Activated T-helper 1 cell treated with anti-CD3 and anti-CD28 coated beads, Interleukin-2, amount 50 U/mL, for 16 hours (primary cell): ENCODE measurements around the gene PEX6.
"Not testable (repeated sequence)": the region's sequence is repeated elsewhere in the genome, so short reads cannot be mapped to it uniquely, and the experiment has no call there.

Experiments used
- DNase-seq, 2 donors: peaks; one replicate each; pipeline ENCODE4 v3.0.0-alpha.2; 2020; ENCODE audit warnings: low read depth in 1 of 2, low spot score in 1 of 2

The PEX6 gene

DNA sequence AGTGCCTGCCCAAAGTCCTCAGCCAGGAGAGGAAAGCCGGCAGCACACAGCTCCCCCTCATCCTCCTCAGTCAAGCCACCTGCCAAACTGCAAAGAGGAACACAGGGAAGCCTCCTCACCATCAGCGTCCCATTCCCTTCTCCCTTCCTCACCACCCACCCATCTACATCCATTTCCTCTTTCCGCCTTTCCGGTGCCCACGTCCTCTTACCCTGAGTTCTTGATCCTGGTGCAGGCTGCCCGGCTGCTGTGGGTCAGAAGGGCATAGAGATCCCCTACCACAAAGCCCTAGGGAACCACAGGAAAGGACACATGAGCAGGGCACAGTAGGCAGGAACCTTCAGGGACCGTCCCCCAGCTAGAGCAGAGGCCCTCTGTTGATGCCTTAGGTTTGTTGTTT lies 12.4 kb downstream of the PEX6 start:
- DNase-seq, result no peak

DNA sequence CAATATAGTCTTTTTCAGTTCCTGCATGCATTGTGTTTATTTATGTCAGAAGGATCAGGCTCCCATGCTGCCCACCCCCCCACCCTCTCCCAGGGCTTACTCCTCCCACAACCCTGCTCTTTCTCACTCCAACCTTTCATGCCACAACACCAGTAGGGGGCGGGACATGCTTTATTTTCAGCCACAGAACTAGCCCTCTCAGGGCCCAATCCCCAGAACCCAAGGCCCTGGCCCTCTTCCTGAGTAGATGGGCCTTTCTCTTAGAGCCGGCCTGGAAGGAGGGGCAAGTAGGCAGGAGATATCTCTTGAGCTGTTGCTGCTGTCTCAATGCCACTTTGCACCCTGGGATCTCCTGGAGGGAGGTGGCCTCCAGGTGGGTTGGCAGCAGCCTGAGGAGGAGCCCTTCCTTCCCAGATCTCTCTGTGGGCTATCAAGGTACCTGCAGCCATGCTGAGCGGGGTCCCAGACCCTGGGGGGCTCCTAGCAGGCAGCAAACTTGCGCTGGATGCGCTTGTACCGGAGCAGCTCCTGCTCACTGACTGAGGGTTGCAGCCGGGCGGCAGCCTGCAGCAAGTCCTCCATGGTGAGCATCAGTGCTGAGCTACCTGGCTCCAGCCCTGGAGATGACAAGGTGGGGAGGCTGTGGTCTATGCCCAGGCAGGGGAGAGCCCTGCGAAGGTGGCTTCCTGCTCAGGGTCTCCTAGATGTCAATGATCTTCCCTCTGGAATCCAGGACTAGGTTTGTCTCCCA lies 15.0 kb downstream of the PEX6 start:
- DNase-seq, result no peak

DNA sequence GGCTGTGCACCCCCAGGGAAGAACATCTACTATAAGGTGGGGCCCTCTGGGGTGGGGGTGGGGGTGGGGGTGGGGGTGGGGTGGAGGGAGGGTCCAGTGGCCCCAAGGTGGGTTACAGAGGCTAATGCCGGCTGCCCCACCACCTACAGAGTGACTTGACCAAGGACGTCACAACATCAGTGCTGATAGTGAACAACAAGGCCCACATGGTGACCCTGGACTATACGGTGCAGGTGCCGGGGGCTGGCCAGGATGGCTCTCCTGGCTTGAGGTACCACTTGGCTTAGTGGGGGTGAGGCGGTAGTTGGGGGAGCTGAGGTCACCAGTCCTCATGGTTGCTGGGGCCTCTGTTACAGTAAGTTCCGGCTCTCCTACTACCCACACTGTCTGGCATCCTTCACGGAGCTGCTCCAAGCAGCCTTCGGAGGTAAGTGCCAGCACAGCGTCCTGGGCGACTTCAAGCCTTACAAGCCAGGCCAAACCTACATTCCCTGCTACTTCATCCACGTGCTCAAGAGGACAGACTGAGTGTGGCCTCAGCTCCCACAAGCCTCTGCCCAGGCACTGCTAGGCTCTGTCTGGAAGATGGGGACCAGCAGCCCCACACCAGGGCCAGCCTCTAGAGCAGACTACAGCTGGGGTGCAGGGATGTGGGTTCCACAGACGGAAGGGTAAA lies 15.7 kb downstream of the PEX6 start:
- DNase-seq, result no peak

DNA sequence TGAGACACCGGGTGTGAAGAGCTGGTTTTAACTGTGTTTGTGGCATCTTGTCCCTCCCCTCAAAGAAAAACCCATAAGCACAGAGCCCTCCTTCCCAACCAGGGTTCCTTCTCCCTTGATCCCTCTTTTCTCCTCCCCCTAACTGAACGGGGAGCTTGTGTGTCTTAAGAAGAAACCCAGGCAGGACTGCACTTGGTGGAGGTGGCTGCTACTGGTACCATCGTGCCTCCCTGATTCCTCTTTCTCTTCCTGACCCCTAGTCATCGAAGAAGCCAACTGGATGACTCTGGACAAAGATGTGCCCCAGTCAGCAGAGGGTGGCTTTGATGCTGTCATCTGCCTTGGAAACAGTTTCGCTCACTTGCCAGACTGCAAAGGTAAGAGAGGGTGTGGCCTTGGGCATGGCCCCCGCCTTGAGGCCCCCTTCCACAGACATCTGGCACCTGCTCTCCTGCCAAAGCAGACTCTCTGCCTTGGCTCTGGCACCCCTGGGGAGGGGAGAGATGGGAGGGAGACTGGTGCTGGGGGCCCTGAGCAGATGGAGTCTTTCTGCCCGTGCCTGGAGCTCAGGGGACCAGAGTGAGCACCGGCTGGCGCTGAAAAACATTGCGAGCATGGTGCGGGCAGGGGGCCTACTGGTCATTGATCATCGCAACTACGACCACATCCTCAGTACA lies 16.3 kb downstream of the PEX6 start:
- DNase-seq, result no peak

DNA sequence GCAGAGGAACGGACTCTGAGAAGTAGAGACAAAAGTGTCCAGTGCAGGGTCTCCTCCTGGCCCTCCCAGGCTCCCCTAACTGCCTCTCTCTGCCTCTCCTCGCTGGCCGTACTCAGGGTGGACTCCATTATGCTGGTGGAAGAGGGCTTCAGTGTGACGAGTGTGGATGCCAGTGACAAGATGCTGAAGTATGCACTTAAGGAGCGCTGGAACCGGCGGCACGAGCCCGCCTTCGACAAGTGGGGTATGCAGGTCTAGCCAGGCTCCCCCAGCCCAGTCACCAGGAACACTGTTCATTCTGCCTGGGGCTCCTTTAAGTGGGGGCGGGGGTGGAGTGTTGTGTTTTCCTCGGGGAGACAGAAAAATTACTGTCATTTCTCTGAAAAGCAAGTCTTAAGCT lies 16.9 kb downstream of the PEX6 start:
- no peak for DNase-seq

DNA sequence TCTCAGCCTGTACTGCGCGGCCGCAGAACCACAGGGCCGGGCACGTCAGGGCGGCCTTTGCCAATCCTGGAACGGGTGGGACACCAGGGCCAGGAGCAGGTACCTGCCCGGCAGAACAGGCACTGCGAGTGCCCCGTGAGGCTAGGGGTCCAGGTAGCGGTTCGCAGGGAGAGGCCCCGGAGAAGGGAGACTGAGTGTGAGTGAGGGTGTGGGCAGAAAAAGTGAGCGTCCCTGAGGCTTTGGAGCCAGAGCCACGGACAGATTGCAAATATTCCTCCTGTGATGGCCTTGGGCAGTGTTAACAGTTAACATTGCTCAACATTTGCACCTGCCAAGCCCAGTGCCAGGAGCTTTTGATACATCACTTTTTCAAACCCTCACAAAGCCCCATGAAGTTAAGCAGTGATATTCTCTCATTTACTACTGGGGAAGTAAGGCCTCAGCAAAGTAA lies 17.9 kb downstream of the PEX6 start:
- DNase-seq, result no peak

DNA sequence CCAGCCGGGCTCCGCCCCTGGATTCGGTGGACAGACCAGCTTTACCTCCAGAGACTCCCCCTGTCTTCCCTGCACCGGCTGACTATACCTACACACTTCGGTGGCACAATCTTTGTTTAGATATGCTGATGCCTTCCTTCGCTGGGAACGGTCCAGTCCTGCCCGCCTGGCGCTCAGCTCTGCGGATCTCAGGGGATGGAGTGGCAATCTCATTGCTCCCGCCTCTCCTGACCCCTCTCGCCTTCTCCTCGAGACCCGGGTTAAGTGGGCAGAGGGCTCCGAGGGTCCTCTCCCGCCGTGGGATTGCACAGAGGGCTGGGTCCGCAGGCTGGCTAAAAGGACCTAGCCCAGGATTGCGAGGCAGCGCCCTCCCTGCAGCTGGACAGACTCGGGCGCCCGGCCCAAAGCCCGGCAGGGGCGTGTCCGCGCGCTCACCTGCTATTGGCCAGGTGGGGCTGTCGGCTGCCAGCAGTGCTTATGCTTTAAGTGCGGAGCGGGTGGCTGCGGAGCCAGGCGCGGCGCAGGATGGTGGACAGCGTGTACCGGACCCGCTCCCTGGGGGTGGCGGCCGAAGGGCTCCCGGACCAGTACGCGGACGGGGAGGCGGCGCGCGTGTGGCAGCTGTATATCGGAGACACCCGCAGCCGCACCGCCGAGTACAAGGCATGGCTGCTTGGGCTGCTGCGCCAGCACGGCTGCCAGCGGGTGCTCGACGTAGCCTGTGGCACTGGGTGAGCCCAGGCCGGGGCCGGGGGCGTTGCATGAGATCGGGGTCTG lies 18.6 kb downstream of the PEX6 start, which contains the start of gene GNMT:
GNMT (plus strand) TSS at position 512 of the 777 bp plus-strand sequence; CDS start at position 526, 14 bp downstream.
- peak in 1 of 2 donors; percentile 29 for DNase-seq

DNA sequence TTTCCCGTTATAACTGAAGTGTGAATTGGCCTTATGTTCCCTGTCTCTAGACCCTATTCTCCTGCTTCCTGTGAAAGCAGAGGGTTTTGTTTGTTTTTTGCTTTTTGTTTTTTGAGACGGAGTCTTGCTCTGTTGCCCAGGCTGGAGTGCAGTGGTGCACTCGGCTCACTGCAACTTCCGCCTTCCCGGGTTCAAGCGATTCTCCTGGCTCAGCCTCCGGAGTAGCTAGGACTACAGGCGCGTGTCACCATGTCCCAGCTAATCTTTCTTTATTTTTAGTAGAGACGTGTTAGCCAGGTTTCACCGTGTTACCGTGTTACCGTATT lies 19.1 kb downstream of the PEX6 start:
- no peak for DNase-seq

DNA sequence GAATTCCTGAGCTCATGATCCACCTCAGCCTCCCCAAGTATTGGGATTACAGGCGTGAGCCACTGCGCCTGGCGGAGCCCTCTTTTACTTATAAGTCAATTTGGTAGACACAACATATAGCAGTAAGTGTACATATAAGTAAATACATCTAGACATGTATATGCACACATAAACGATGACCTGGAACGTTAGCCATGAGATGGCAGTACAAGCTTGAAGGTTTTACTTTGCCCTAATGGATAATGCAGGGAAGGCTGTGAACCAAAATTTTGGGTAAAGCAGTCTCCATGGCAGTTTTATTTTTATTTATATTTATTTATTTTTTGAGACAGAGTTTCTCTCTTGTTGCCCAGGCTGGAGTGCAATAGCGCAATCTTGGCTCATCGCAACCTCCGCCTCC lies 20.9 kb downstream of the PEX6 start:
- no peak for DNase-seq

DNA sequence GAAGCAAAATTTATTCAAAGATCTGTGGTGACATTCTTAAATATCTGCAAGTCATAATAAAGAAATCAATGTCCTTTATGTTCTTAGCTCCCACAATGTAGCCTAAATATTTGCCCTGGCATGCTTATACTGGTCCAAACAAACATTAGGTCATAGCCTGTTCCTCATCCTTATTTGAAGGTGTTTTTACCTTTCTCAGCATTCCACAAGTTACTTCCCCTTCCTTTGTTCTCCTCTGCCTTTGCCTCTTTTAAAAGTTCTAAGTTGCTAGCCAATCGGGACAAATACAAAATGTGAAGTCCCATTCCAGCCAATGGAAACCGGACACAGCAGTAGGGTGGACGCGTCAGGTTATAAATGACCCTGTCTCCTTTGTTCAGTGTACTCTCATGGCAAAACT lies 24.6 kb downstream of the PEX6 start:
- not testable (repeated sequence) for DNase-seq

DNA sequence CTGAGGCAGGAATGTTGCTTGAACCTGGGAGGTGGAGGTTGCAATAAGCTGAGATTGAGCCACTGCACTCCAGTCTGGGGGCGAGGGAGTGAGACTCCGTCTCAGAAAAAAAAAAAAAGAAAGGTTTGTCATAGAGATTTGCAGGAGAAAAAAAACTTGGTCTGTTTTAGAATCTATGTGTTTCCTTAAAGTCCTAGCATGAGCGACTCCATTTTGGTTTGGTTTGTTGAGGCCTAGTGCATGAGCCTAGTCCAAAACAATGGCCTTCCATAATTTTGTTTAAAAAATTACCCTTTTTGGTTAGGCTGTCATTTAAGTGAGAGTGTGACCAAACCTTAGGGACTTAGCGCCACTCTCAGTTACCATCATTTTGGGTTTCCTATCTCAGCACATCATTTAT lies 26.6 kb downstream of the PEX6 start:
- no peak for DNase-seq

DNA sequence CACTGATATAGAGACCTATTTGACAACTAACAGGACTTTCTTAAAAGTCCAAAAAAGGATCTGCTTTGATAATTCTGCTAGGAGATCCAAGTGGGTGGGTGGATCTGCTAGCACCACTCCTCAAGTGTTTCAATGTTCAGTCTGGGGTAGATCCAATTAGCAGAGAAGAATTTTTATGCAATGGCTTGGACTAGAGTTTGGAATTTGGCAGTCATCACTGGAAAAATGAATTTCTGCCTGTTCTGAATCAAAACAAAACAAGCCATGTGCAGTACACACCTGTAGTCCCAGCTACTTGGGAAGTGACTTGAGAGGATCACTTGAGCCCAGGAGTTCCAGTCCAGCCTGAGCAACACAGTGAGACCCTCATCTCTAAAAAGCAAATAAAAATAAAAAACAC lies 31.0 kb downstream of the PEX6 start:
- no peak for DNase-seq

DNA sequence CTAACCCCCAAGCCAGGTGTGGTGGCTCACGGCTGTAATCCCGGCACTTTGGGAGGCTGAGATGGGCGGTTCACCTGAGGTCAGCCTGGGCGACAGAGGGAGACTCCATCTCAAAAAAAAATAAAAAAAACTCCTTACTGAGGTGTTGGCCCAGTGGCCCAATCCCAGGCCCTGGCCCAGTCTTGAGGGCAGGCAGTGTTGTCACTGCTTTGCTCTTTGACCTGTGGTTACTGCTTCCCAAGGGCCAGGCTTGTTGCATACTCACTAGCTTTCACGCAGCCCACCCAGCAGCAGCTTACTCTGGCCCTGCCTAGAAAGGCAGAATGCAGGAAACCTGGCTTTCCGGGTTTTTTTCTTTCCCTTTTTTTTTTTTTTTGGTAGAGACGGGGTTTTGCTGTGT lies 36.5 kb downstream of the PEX6 start:
- DNase-seq, result no peak

DNA sequence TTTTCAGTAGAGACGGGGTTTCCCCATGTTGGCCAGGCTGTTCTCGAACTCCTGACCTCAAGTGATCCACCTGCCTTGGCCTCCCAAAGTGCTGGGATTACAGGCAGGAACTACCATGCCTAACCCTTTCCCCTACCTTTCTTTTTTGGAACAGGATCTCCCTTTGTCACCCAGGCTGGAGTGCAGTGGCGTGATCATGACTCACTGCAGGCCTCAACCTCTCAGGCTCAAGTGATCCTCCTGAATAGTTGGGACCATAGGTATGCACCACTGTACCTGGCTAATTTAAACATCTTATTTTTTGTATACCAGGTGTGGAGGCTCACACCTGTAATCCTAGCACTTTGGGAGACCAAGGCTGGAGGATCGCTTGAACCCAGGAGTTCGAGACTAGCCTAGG lies 37.6 kb downstream of the PEX6 start:
- not testable (repeated sequence) for DNase-seq

DNA sequence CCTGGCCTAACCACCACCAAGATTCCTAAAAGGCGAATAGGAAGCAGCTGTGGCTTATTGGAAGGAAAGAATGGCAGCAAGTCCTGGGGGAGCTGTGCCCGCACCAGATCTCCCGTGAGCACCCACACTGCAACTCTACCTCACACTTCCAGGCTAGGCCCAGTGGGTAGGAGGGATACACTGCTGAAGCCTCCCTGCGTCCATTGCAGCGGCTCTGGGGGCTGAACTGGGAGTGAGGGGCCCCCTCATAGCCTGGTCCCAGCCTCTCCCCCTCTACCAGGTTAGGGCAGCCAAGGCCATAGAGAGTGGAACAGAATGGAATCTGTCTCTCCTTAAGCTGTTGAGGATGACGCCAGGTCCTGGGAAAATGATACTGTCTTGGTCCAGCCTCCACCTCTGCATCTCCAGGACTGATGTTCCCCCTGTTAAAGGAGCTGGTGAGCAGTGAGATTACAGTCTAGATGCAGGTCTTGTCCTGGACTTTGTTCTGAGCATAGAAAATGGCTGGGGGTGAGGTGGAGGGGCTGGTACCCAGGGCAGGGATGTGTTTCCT lies 38.4 kb downstream of the PEX6 start:
- no peak for DNase-seq

DNA sequence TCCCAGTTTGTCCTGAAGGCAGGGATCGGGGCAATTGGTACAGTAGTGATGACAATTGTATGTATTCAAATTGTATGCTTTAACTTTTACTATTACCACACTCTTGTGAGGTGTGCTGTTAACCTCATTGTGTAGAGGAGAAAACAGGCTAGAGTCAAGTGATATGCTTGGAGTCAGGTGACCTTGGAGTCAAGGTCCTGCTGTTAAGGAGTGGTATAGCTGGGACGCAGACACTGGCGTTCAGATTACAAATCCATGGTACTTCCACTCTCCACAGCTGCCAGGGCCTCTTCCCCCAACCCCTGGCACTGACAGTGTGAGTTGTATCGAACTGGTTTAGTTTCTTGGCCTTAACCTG lies 39.2 kb downstream of the PEX6 start:
- DNase-seq, result no peak

DNA sequence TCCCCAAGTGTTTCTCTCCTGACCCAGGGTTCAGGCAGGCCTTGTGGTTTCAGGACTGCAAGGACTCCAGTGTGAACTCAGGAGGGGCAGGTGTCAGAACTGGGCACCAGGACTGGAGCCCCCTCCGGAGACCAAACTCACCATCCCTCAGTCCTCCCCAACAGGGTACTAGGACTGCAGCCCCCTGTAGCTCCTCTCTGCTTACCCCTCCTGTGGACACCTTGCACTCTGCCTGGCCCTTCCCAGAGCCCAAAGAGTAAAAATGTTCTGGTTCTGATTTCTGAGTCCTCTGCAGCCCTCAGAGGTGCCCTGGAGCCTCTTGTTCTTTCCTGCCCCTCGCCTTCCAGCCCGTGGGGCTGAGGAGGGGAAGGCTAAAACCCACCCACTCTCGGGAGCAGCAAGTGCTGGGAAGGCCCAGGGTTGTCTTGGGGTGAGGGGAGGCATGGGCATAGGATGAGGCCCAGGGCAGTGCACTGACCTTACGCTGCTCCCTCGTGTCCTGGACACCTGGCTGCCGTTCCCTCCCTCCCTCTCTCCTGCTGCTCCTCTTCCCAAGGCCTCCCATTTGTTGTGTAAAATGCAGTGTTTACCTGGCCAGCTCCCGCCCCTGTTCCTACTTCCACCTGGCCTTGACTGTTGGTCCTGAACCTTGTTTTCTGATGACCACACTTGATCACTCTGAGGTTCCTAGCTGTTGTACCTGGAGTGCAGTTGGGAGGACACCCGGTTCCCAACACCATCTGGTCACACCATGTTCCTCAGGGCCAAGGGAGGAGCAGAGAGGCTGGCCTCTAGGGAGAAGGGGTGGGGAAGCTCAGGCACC lies 39.8 kb downstream of the PEX6 start:
- no peak for DNase-seq

DNA sequence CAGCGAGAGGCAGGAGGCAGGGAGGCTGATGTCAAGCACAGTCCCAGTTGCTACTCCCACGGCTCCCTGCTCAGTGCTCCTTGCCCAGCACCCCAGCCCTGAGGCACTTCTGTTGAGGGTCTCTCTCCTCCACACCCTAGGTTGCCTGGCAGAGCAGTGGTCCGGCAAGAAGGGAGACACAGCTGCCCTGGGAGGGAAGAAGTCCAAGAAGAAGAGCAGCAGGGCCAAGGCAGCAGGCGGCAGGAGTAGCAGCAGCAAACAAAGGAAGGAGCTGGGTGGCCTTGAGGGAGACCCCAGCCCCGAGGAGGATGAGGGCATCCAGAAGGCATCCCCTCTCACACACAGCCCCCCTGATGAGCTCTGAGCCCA lies 40.6 kb downstream of the PEX6 start:
- DNase-seq, result no peak

DNA sequence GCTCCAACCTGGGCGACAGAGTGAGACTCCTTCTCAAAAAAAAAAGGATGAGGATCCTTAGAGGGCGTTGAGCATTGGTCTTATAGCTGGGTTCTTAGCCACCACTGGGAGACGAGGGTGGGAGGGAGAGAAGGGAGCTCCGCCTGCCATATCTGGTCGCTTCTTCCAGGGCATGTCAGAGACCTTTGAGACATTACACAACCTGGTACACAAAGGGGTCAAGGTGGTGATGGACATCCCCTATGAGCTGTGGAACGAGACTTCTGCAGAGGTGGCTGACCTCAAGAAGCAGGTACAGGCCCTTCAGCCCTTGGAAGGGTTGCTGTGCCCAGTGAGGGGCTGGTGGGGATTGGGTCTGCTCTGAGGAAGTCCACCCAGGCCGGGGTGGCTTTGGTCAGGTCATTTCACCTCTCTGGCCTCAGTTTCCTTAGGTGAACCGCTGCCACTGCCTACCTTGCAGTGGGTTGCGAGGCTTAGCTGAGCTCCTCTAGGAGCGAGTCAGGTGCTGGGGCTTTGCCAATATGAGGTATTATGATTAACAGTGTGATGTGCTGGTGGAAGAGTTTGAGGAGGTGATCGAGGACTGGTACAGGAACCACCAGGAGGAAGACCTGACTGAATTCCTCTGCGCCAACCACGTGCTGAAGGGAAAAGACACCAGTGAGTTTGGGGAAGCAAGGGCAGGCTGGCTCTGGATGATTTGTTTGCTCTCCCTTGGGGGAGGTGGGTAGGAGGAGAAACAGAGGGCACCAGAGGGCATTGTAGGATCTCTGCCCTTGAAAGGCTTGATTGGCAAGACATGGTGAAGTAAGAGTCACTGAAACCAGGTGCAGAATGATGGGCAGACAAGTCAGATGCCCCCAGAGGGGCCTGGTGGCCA lies 41.2 kb downstream of the PEX6 start:
- DNase-seq, result no peak

DNA sequence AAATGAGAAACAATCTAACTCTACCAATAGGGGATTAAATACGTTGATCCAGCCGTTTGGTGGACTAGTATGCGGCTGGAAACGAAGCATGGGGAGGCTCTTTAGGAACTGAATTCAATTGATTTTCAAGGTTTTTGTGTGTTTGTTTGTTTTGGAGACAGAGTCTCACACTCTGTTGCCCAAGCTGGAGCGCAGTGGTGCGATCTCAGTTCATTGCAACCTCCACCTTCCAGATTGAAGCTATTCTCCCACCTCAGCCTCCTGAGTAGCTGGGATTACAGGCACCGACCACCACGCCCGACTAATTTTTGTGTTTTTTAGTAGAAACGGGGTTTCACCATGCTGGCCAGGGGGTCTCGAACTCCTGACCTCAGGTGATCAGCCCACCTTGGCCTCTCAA lies 42.6 kb downstream of the PEX6 start:
- DNase-seq, result no peak
